ENCODE measurements around the gene DNAJC21.

The DNAJC21 gene

DNA sequence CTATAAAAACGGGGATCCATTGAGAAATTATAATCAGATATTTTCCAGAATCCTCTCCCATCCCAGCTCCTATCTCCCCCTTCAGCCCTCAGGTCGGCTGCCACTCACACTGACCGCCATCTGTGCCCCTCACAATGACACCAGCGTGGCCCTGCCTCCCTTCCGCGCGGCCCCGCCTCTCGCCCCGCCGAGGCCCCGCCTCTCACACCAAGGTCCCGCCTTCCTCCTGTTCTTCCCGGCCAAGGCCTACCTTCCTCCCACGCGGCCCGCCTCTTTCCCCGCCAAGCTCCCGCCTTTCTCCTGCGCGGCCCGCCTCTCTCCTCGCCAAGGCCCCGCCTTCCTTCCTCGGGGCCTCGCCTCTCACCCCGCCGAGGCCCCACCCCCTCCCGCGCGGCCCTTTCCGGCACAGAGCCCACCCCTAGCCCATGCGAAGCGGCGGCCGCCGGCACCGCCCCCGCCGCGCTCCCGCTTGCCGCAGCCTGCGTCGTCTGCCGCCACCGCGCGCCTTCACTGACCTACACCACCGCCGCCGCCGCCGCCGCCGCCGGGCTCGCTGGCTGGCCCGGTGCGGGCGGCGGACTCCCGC is at the start of gene DNAJC21:
DNAJC21 (plus strand) TSS at position 426 of the 586 bp plus-strand sequence. CDS start 261 bp downstream, outside the sequence.
- Histone ChIP-seq H3K9me3 (ENCODE audit: low read length) (no peaks in the 10 kb centered on the region), H3K36me3 (ENCODE audit: insufficient read depth, low read length) (peaks cover 44% of the 10 kb centered on the region), H3K9ac (ENCODE audit: low read length) (peak within 1 kb of the TSS; percentile 97), H3K27ac (ENCODE audit: low read depth, low read length, poor library complexity, severe bottlenecking) (peak within 1 kb of the TSS; percentile 48), H3K9me2 (ENCODE audit: low read depth, low read length) (no peaks in the 10 kb centered on the region), H2AFZ (ENCODE audit: low read length) (no peak within 1 kb of the TSS), H3K4me1 (ENCODE audit: insufficient read depth, low read length, severe bottlenecking) (peaks cover 24% of the 10 kb centered on the region), H3K27me3 (ENCODE audit: insufficient read depth, low read length) (no peaks in the 10 kb centered on the region), H3K4me2 (ENCODE audit: low read length) (peak within 1 kb of the TSS; percentile 92), H3K4me3 (ENCODE audit: low read depth, low read length, poor library complexity, severe bottlenecking) (peak within 1 kb of the TSS; percentile 98), H3F3A (ENCODE audit: insufficient read depth, low read length) (no peaks in the 10 kb centered on the region), H4K20me1 (ENCODE audit: insufficient read depth, low read length) (no peaks in the 10 kb centered on the region), H3K79me2 (ENCODE audit: insufficient read depth, low read length) (peaks cover 39% of the 10 kb centered on the region)
- no peak for TF ChIP-seq EZH2 (IDR thresholded peaks at IDR 0.05; ENCODE audit: borderline replicate concordance, low read length)
- TF ChIP-seq, protein P1, sequence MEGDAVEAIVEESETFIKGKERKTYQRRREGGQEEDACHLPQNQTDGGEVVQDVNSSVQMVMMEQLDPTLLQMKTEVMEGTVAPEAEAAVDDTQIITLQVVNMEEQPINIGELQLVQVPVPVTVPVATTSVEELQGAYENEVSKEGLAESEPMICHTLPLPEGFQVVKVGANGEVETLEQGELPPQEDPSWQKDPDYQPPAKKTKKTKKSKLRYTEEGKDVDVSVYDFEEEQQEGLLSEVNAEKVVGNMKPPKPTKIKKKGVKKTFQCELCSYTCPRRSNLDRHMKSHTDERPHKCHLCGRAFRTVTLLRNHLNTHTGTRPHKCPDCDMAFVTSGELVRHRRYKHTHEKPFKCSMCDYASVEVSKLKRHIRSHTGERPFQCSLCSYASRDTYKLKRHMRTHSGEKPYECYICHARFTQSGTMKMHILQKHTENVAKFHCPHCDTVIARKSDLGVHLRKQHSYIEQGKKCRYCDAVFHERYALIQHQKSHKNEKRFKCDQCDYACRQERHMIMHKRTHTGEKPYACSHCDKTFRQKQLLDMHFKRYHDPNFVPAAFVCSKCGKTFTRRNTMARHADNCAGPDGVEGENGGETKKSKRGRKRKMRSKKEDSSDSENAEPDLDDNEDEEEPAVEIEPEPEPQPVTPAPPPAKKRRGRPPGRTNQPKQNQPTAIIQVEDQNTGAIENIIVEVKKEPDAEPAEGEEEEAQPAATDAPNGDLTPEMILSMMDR (IDR thresholded peaks at IDR 0.05; ENCODE audit: low read length), result no peak

DNA sequence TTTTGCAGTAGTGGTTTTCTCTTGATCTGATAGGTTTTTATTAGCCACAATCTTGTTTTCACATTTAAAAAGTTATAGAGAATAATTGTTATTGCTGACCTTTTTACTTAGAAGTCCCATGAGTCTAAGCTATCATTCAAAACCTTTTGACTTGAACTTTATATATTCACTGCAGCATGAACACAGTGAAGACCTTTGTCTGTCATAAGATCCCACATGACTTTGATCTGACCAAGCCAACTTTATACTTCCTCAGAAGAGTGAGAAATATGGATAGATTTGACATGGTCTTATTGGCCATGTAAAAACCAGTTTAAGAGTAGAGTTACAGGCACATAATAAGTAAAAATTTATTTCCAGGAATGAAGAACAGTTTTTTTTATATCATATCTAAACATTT is 48.1 kb upstream of the DNAJC21 start:
- Histone ChIP-seq H3K27me3 (ENCODE audit: insufficient read depth, low read length) (no peaks in the 10 kb centered on the region), H4K20me1 (ENCODE audit: insufficient read depth, low read length) (no peaks in the 10 kb centered on the region), H3K9me2 (ENCODE audit: low read depth, low read length) (no peaks in the 10 kb centered on the region), H2AFZ (ENCODE audit: low read length) (no peak overlapping the region), H3K36me3 (ENCODE audit: insufficient read depth, low read length) (no peaks in the 10 kb centered on the region), H3K27ac (ENCODE audit: low read depth, low read length, poor library complexity, severe bottlenecking) (no peak overlapping the region), H3K79me2 (ENCODE audit: insufficient read depth, low read length) (no peaks in the 10 kb centered on the region), H3K4me3 (ENCODE audit: low read depth, low read length, poor library complexity, severe bottlenecking) (no peak overlapping the region), H3K9me3 (ENCODE audit: low read length) (0 out of 2 replicates have a peak, but pooled peaks cover under 1% of the 10 kb centered on the region), H3F3A (ENCODE audit: insufficient read depth, low read length) (no peaks in the 10 kb centered on the region), H3K4me1 (ENCODE audit: insufficient read depth, low read length, severe bottlenecking) (no peaks in the 10 kb centered on the region), H3K4me2 (ENCODE audit: low read length) (no peak overlapping the region), H3K9ac (ENCODE audit: low read length) (no peak overlapping the region)
- no peak for TF ChIP-seq EZH2 (IDR thresholded peaks at IDR 0.05; ENCODE audit: borderline replicate concordance, low read length)
- TF ChIP-seq, protein P1 (IDR thresholded peaks at IDR 0.05; ENCODE audit: low read length), result no peak

DNA sequence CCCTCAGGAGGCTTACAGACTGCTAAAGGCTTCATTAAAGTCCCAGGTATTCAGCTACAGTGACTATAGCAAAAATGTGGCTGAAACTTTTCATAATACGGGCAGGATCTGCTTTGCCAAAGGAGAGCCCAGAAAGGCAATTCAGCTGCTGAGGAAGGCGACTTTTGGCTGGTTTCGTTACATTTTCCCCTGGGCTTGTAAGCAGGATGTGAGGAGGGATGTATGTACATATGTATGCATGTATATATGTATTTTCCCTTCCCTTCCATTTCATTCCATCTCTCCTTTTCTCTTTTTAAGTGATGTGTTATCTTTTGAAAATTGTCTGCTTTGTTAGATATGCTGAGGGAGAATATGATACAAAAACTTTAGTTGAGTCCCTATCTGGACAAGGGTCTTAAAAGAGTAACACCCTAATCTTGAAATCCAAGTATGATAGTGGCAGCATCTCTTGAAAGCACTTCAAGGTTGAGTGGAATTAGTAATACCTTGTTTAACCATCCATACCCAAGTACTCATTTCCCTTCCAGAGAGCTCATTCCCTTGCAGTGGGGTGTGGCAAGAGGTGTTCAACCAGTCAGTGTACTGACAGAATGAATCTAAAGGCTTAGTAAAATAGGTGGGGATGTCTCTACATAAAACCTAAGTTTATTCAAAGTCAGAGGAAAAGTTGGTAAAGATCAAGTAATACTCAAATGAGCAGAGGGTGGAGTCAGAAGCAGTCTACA is 42.8 kb upstream of the DNAJC21 start:
- no peak overlapping the region for H3K4me2 ChIP-seq (ENCODE audit: low read length)
- no peak overlapping the region for H3K4me3 ChIP-seq (ENCODE audit: low read depth, low read length, poor library complexity, severe bottlenecking)
- no peaks in the 10 kb centered on the region for H3K36me3 ChIP-seq (ENCODE audit: insufficient read depth, low read length)
- H2AFZ ChIP-seq (ENCODE audit: low read length), result no peak overlapping the region
- no peaks in the 10 kb centered on the region for H3F3A ChIP-seq (ENCODE audit: insufficient read depth, low read length)
- no peaks in the 10 kb centered on the region for H3K27me3 ChIP-seq (ENCODE audit: insufficient read depth, low read length)
- no peaks in the 10 kb centered on the region for H3K9me3 ChIP-seq (ENCODE audit: low read length)
- H4K20me1 ChIP-seq (ENCODE audit: insufficient read depth, low read length), result no peaks in the 10 kb centered on the region
- no peak for TF ChIP-seq EZH2 (IDR thresholded peaks at IDR 0.05; ENCODE audit: borderline replicate concordance, low read length)
- TF ChIP-seq, protein P1 (IDR thresholded peaks at IDR 0.05; ENCODE audit: low read length), result no peak
- H3K4me1 ChIP-seq (ENCODE audit: insufficient read depth, low read length, severe bottlenecking), result no peaks in the 10 kb centered on the region
- H3K9ac ChIP-seq (ENCODE audit: low read length), result no peak overlapping the region
- H3K27ac ChIP-seq (ENCODE audit: low read depth, low read length, poor library complexity, severe bottlenecking), result no peak overlapping the region
- H3K79me2 ChIP-seq (ENCODE audit: insufficient read depth, low read length), result no peaks in the 10 kb centered on the region
- H3K9me2 ChIP-seq (ENCODE audit: low read depth, low read length), result no peaks in the 10 kb centered on the region
